GM12878 (cell line): ENCODE results near the gene C11orf98. TPM values are rescaled to one million over a fixed set of nuclear protein-coding genes. Genes with fewer than 3 reads are reported as not detected.

Source experiments
- BCL3 ChIP-seq: IDR thresholded peaks from 2 replicates; pipeline ENCODE4 v1.6.1; 2011; ENCODE audit warnings: borderline replicate concordance, low read depth, mild to moderate bottlenecking, moderate library complexity, low read length; ENCODE audit not compliant: insufficient read depth, poor library complexity, severe bottlenecking
- FOXM1 ChIP-seq: IDR thresholded peaks from 2 replicates; pipeline ENCODE4 v1.6.1; 2012; ENCODE audit warnings: low read depth, mild to moderate bottlenecking, inconsistent platforms, low read length, moderate library complexity
- KLF5 ChIP-seq: fragments of 450-650 bp; IDR thresholded peaks from 2 replicates; pipeline ENCODE4 v1.6.1; 2014; ENCODE audit warnings: mild to moderate bottlenecking; ENCODE audit not compliant: partially characterized antibody
- MAX ChIP-seq: IDR thresholded peaks from 2 replicates; pipeline ENCODE4 v1.6.1; 2012; ENCODE audit warnings: low read depth, low read length, improper control_type of control experiment
- MTA3 ChIP-seq: IDR thresholded peaks from 2 replicates; pipeline ENCODE4 v1.6.1; 2012; ENCODE audit warnings: low read length, inconsistent platforms, borderline replicate concordance
- MXI1 ChIP-seq: fragments of 150-350 bp; IDR thresholded peaks from 2 replicates; pipeline ENCODE4 v1.6.1; 2011; ENCODE audit warnings: low read depth, mild to moderate bottlenecking, inconsistent platforms, low read length, improper control_type of control experiment
- MYC ChIP-seq: IDR thresholded peaks from 2 replicates; pipeline ENCODE4 v1.6.1; 2011; ENCODE audit warnings: mild to moderate bottlenecking, low read length, moderate library complexity, inconsistent platforms; ENCODE audit not compliant: insufficient read depth, insufficient replicate concordance, insufficient read length, severe bottlenecking
- NR2C2 ChIP-seq: IDR thresholded peaks from 2 replicates; pipeline ENCODE4 v1.6.1; 2011; ENCODE audit warnings: borderline replicate concordance, low read depth; ENCODE audit not compliant: control insufficient read depth, insufficient read length
- PML ChIP-seq: IDR thresholded peaks from 2 replicates; pipeline ENCODE4 v1.6.1; 2012; ENCODE audit warnings: low read length, inconsistent platforms
- POLR2AphosphoS2 ChIP-seq: IDR thresholded peaks from 2 replicates; pipeline ENCODE4 v1.6.1; 2011; ENCODE audit warnings: low read depth, mild to moderate bottlenecking, low read length, improper control_type of control experiment, moderate library complexity
- POU2F2 ChIP-seq: IDR thresholded peaks from 3 replicates; pipeline ENCODE4 v1.6.1; 2011; ENCODE audit warnings: low read depth, mild to moderate bottlenecking, low read length, borderline replicate concordance
- RAD51 ChIP-seq: fragments of 450-650 bp; IDR thresholded peaks from 2 replicates; pipeline ENCODE4 v1.6.1; 2016; ENCODE audit warnings: moderate library complexity, mild to moderate bottlenecking, inconsistent platforms
- SP1 ChIP-seq: IDR thresholded peaks from one replicate; pipeline ENCODE4 v1.6.1; 2011; ENCODE audit warnings: low read depth, low read length
- USF2 ChIP-seq: IDR thresholded peaks from 2 replicates; pipeline ENCODE4 v1.6.1; 2011; ENCODE audit warnings: low read depth, low read length, improper control_type of control experiment, borderline replicate concordance
- ZBTB11 ChIP-seq: fragments of 450-650 bp; formaldehyde crosslinking; IDR thresholded peaks from 2 replicates; pipeline ENCODE4 v1.5.0; 2022; ENCODE audit warnings: mild to moderate bottlenecking, missing genetic modification characterization
- ZNF384 ChIP-seq: IDR thresholded peaks from 2 replicates; pipeline ENCODE4 v1.6.1; 2012; ENCODE audit warnings: low read depth, mild to moderate bottlenecking, low read length, improper control_type of control experiment, borderline replicate concordance
- ZNF687 ChIP-seq: fragments of 450-650 bp; IDR thresholded peaks from 2 replicates; pipeline ENCODE4 v1.6.1; 2017; ENCODE audit warnings: mild to moderate bottlenecking, moderate library complexity
- polyA plus RNA-seq, 11 experiments: library from polyadenylated mRNA; depleted of rRNA in 4 of 11; unstranded in 6 of 11; stranded (reverse) in 5 of 11; fragments of >200 nt; fragmentation: Nextera tagmentation in 4 of 11; fragmentation: Illumina TruSeq in 1 of 11; extraction: Ambion mirVana in 4 of 11; extraction: Trizol in 1 of 11; gene quantifications; 1 replicate in 1 of 11; 2 replicates in 10 of 11; pipeline versions ENCODE4 v1.2.1 to v1.2.3, GENCODE V29; 2011 to 2016; ENCODE audit warnings: inconsistent platforms in 2 of 11, missing spikeins in 2 of 11, low read depth in 1 of 11
- total RNA-seq, 4 experiments: library from RNA; depleted of rRNA in 3 of 4; stranded (reverse); fragments of >200 nt in 3 of 4; fragmentation: Illumina TruSeq in 1 of 4; extraction: Trizol in 1 of 4; gene quantifications; 2 replicates each; pipeline versions ENCODE4 v1.2.1 to v1.2.3, GENCODE V29; 2013 to 2021

Gene C11orf98
- total and polyA plus RNA-seq, 10 of the 15 experiments (the other 5 are each of a cell fraction or from before 2014, with no cell fraction given), result 62.5 to 270 (median 162) TPM

- TF ChIP-seq ZBTB11, result peak; percentile 74
- 0 out of 2 replicates have a peak, but pooled peaks have one; percentile 26 for TF ChIP-seq FOXM1
- TF ChIP-seq BCL3, result peak; percentile 87
- no peak for TF ChIP-seq MTA3
- no peak for TF ChIP-seq NR2C2
- TF ChIP-seq MXI1, result peak; percentile 99
- TF ChIP-seq POLR2AphosphoS2, result 0 out of 2 replicates have a peak, but pooled peaks have one; percentile 74
- peak; percentile 91 for TF ChIP-seq RAD51
- TF ChIP-seq MYC, result peak; percentile 44
- TF ChIP-seq ZNF384, result no peak
- TF ChIP-seq KLF5, result no peak
- 0 out of 3 replicates have a peak, but pooled peaks have one; percentile 5 for TF ChIP-seq POU2F2
- TF ChIP-seq PML, result peak; percentile 46; the same call in 1 of the 2 replicates
- peak; percentile 60 for TF ChIP-seq SP1
- peak; percentile 95 for TF ChIP-seq ZNF687
- peak; percentile 51 for TF ChIP-seq USF2
- peak; percentile 99 for TF ChIP-seq MAX
Observed at GRCh38 chr11:62621567-62622470, 43.2 kb downstream of the C11orf98 start, which contains the start of gene B3GAT3 (continued).
